ENCODE results near the gene GPR35.

DNA sequence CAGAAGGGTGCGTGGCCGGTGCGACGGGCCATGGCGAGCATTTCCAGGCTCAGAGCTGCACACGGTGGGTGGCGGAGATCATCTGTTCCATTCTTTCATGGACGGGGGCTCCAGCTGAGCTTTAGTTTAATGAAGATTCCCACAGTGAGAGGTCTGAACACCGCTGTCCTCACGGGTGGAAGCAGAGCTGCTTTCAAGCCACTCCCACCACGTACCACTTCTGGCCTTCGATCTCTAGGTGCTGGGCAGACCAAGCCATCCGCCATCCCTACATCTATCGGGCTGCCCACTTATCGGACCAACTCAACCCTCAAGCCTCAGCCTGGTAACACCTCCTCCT, 18.5 kb downstream of the GPR35 start:
- no peak for TF ChIP-seq EZH2 (IDR thresholded peaks at IDR 0.05; ENCODE audit: low read length, unreplicated experiment)
- TF ChIP-seq, protein P1, sequence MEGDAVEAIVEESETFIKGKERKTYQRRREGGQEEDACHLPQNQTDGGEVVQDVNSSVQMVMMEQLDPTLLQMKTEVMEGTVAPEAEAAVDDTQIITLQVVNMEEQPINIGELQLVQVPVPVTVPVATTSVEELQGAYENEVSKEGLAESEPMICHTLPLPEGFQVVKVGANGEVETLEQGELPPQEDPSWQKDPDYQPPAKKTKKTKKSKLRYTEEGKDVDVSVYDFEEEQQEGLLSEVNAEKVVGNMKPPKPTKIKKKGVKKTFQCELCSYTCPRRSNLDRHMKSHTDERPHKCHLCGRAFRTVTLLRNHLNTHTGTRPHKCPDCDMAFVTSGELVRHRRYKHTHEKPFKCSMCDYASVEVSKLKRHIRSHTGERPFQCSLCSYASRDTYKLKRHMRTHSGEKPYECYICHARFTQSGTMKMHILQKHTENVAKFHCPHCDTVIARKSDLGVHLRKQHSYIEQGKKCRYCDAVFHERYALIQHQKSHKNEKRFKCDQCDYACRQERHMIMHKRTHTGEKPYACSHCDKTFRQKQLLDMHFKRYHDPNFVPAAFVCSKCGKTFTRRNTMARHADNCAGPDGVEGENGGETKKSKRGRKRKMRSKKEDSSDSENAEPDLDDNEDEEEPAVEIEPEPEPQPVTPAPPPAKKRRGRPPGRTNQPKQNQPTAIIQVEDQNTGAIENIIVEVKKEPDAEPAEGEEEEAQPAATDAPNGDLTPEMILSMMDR (conservative IDR thresholded peaks at IDR 0.05; ENCODE audit: low read depth, low read length): no peak

Data from PC-3 (cell line).